Neural cell (in vitro differentiated cells): ENCODE results near the gene PTCD2. TPM values are rescaled to one million over a fixed set of nuclear protein-coding genes. Genes with fewer than 3 reads are reported as not detected.

Experiments
- H2AFZ ChIP-seq: fragments of 200-600, 300-800 bp; sonication (generic), shearing (Covaris generic); 2 replicates; pipeline ENCODE4 v1.6.0; 2014; ENCODE audit warnings: low read depth, mild to moderate bottlenecking, antibody characterized with exemption, low read length, moderate library complexity
- H3F3A ChIP-seq: fragments of 200-600 bp; shearing (Covaris generic); 2 replicates; pipeline ENCODE4 v1.6.1; 2016; ENCODE audit warnings: mild to moderate bottlenecking, moderate library complexity, mixed read lengths, antibody characterized with exemption, low read length; ENCODE audit not compliant: insufficient read depth, poor library complexity, severe bottlenecking
- H3K27ac ChIP-seq: fragments of 200-600, 300-800 bp; sonication (generic), shearing (Covaris generic); 2 replicates; pipeline ENCODE4 v1.5.1; 2014; ENCODE audit warnings: mild to moderate bottlenecking, low read length, moderate library complexity
- H3K27me3 ChIP-seq: fragments of 300-800, 200-600 bp; sonication (generic), shearing (Covaris generic); 2 replicates; pipeline ENCODE4 v1.6.0; 2014; ENCODE audit warnings: mild to moderate bottlenecking, low read depth, low read length, moderate library complexity; ENCODE audit not compliant: insufficient read depth
- H3K36me3 ChIP-seq: fragments of 300-800, 200-600 bp; sonication (generic), shearing (Covaris generic); 2 replicates; pipeline ENCODE4 v1.5.1; 2014; ENCODE audit warnings: mild to moderate bottlenecking, antibody characterized with exemption, low read length, moderate library complexity; ENCODE audit not compliant: insufficient read depth
- H3K4me2 ChIP-seq: fragments of 300-800, 200-600 bp; sonication (generic), shearing (Covaris generic); 2 replicates; pipeline ENCODE4 v1.6.0; 2014; ENCODE audit warnings: mild to moderate bottlenecking, low read length
- H3K4me3 ChIP-seq: fragments of 300-800, 200-600 bp; sonication (generic), shearing (Covaris generic); 2 replicates; pipeline ENCODE4 v1.5.1; 2014; ENCODE audit warnings: mild to moderate bottlenecking, low read length, moderate library complexity
- H3K79me2 ChIP-seq: fragments of 200-600 bp; shearing (Covaris generic); replicated peaks from 2 replicates; pipeline ENCODE4 v1.6.0; 2014; ENCODE audit warnings: mild to moderate bottlenecking, low read length, moderate library complexity; ENCODE audit not compliant: insufficient read depth
- H3K9ac ChIP-seq: fragments of 300-800, 200-600 bp; sonication (generic), shearing (Covaris generic); 2 replicates; pipeline ENCODE4 v1.6.1; 2016; ENCODE audit warnings: mild to moderate bottlenecking, low read length, mixed read lengths
- H3K9me2 ChIP-seq: fragments of 200-600 bp; shearing (Covaris generic); 2 replicates; pipeline ENCODE4 v1.6.1; 2016; ENCODE audit warnings: mild to moderate bottlenecking, low read length, mixed read lengths; ENCODE audit not compliant: insufficient read depth
- H3K9me3 ChIP-seq: fragments of 200-600, 300-800 bp; sonication (generic), shearing (Covaris generic); 2 replicates; pipeline ENCODE4 v1.6.1; 2016; ENCODE audit warnings: mild to moderate bottlenecking, mixed run types, low read length, moderate library complexity, mixed read lengths
- H4K20me1 ChIP-seq: fragments of 200-600 bp; shearing (Covaris generic); 2 replicates; pipeline ENCODE4 v1.6.1; 2016; ENCODE audit warnings: mild to moderate bottlenecking, mixed run types; ENCODE audit not compliant: insufficient read depth
- EP300 ChIP-seq: fragments of 450-650 bp; conservative IDR thresholded peaks from 2 replicates; pipeline ENCODE4 v1.6.1; 2014; ENCODE audit warnings: antibody characterized with exemption, mild to moderate bottlenecking, moderate library complexity; ENCODE audit not compliant: poor library complexity, severe bottlenecking
- EZH2 ChIP-seq: fragments of 200-600, 300-800 bp; shearing (Covaris generic), sonication (generic); IDR thresholded peaks from 2 replicates; pipeline ENCODE4 v1.6.1; 2014; ENCODE audit warnings: antibody characterized with exemption, low read length, borderline replicate concordance, mild to moderate bottlenecking; ENCODE audit not compliant: insufficient read depth, poor library complexity, severe bottlenecking
- MXI1 ChIP-seq: fragments of 450-650 bp; conservative IDR thresholded peaks from 2 replicates; pipeline ENCODE4 v1.6.1; 2014; ENCODE audit warnings: antibody characterized with exemption, mild to moderate bottlenecking; ENCODE audit not compliant: poor library complexity, severe bottlenecking
- POLR2AphosphoS5 ChIP-seq: IDR thresholded peaks from 2 replicates; pipeline ENCODE4 v1.6.1; 2012
- RAD21 ChIP-seq: fragments of 450-650 bp; conservative IDR thresholded peaks from 2 replicates; pipeline ENCODE4 v1.6.1; 2014; ENCODE audit warnings: antibody characterized with exemption, mild to moderate bottlenecking, moderate library complexity
- SMC3 ChIP-seq: fragments of 450-650 bp; conservative IDR thresholded peaks from 2 replicates; pipeline ENCODE4 v1.6.1; 2014; ENCODE audit warnings: antibody characterized with exemption, mild to moderate bottlenecking, moderate library complexity; ENCODE audit not compliant: poor library complexity
- TAF1 ChIP-seq: IDR thresholded peaks from 2 replicates; pipeline ENCODE4 v1.6.1; 2012; ENCODE audit warnings: low read depth
- polyA plus RNA-seq: library from polyadenylated mRNA; depleted of rRNA; stranded (reverse); fragments of >200 nt; gene quantifications from 2 replicates; pipeline ENCODE4 v1.2.3, GENCODE V29; 2014
- TF ChIP-seq, protein P1 (sequence below): fragments of 450-650 bp; IDR thresholded peaks from 2 replicates; pipeline ENCODE4 v1.5.1; 2014; ENCODE audit warnings: antibody characterized with exemption, mild to moderate bottlenecking, moderate library complexity; ENCODE audit not compliant: poor library complexity, severe bottlenecking
- TF ChIP-seq, protein P2 (sequence below): IDR thresholded peaks from 2 replicates; pipeline ENCODE4 v1.6.1; 2012; ENCODE audit warnings: borderline replicate concordance

PTCD2 gene
- polyA plus RNA-seq, 1 donor from 2014 or later = 4.4 TPM

DNA sequence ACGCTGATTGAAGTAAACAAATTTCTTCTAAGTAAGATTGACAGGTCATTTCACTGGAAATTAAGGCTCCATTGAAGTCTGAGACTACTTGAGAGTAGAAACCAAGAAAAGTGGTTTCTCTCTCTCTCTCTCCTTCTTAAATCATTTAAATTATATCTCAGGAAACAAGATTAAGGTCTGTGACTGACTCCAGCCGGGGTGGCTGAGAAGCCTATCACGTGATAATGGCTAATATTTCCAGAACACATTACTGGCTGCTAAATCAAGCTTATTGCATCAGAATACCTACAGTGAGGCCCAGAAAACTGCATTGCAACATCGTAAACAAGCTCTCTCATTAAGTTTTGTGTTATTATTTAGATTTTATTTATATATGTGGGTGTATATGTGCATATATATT, 88.4 kb downstream of the PTCD2 start:
- no peaks in the 10 kb centered on the region for H3K79me2 ChIP-seq
- no peak overlapping the region for H3K4me2 ChIP-seq
- H2AFZ ChIP-seq = no peak overlapping the region
- H3K9me3 ChIP-seq = no peaks in the 10 kb centered on the region
- no peaks in the 10 kb centered on the region for H4K20me1 ChIP-seq
- TF ChIP-seq RAD21 (no peak), EZH2 (no peak), SMC3 (no peak), TAF1 (no peak), MXI1 (no peak), POLR2AphosphoS5 (no peak), EP300 (no peak)
- TF ChIP-seq, protein P1, sequence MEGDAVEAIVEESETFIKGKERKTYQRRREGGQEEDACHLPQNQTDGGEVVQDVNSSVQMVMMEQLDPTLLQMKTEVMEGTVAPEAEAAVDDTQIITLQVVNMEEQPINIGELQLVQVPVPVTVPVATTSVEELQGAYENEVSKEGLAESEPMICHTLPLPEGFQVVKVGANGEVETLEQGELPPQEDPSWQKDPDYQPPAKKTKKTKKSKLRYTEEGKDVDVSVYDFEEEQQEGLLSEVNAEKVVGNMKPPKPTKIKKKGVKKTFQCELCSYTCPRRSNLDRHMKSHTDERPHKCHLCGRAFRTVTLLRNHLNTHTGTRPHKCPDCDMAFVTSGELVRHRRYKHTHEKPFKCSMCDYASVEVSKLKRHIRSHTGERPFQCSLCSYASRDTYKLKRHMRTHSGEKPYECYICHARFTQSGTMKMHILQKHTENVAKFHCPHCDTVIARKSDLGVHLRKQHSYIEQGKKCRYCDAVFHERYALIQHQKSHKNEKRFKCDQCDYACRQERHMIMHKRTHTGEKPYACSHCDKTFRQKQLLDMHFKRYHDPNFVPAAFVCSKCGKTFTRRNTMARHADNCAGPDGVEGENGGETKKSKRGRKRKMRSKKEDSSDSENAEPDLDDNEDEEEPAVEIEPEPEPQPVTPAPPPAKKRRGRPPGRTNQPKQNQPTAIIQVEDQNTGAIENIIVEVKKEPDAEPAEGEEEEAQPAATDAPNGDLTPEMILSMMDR = no peak
- TF ChIP-seq, protein P2, sequence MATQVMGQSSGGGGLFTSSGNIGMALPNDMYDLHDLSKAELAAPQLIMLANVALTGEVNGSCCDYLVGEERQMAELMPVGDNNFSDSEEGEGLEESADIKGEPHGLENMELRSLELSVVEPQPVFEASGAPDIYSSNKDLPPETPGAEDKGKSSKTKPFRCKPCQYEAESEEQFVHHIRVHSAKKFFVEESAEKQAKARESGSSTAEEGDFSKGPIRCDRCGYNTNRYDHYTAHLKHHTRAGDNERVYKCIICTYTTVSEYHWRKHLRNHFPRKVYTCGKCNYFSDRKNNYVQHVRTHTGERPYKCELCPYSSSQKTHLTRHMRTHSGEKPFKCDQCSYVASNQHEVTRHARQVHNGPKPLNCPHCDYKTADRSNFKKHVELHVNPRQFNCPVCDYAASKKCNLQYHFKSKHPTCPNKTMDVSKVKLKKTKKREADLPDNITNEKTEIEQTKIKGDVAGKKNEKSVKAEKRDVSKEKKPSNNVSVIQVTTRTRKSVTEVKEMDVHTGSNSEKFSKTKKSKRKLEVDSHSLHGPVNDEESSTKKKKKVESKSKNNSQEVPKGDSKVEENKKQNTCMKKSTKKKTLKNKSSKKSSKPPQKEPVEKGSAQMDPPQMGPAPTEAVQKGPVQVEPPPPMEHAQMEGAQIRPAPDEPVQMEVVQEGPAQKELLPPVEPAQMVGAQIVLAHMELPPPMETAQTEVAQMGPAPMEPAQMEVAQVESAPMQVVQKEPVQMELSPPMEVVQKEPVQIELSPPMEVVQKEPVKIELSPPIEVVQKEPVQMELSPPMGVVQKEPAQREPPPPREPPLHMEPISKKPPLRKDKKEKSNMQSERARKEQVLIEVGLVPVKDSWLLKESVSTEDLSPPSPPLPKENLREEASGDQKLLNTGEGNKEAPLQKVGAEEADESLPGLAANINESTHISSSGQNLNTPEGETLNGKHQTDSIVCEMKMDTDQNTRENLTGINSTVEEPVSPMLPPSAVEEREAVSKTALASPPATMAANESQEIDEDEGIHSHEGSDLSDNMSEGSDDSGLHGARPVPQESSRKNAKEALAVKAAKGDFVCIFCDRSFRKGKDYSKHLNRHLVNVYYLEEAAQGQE = no peak
- no peak overlapping the region for H3K9ac ChIP-seq
- no peaks in the 10 kb centered on the region for H3K9me2 ChIP-seq
- no peaks in the 10 kb centered on the region for H3F3A ChIP-seq
- no peak overlapping the region for H3K4me3 ChIP-seq
- no peak overlapping the region for H3K27ac ChIP-seq
- H3K27me3 ChIP-seq = no peaks in the 10 kb centered on the region
- no peaks in the 10 kb centered on the region for H3K36me3 ChIP-seq

DNA sequence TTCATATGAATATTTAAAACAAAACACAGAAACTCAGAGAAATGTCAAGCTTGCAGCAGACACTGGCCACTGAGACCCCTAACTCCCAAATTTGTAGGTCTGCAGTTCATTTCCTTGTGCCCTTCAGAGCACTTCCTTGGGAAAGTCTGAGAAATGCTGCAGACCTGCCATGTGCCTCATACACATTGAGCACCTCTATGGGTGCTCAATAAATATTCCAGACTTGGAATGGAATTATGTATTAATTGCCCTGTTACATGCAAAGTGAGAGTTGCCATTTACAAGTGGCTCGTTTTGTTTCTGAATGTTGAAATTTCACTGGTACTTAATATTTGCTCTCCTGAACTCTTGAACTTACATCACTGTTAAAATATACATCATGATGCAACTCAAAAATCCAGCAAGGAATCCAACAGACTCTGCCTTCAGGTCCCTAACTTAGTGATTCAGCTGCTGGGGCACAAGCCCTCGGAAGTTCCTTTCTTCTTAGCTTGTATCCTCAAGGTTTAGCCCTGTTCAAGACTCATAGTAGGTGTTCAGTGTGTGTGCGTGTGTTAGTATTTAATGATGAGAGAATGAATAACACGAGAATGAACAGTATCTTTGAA, 90.6 kb downstream of the PTCD2 start:
- Histone ChIP-seq H2AFZ (no peak overlapping the region), H3K79me2 (no peaks in the 10 kb centered on the region), H3K4me3 (no peak overlapping the region), H3K36me3 (no peaks in the 10 kb centered on the region), H3F3A (no peaks in the 10 kb centered on the region), H3K9ac (no peak overlapping the region), H3K9me2 (no peaks in the 10 kb centered on the region), H4K20me1 (no peaks in the 10 kb centered on the region), H3K27ac (no peak overlapping the region), H3K27me3 (no peaks in the 10 kb centered on the region), H3K4me2 (no peak overlapping the region), H3K9me3 (no peaks in the 10 kb centered on the region)
- no peak for TF ChIP-seq SMC3
- no peak for TF ChIP-seq MXI1
- TF ChIP-seq, protein P2 = no peak
- TF ChIP-seq POLR2AphosphoS5 = no peak
- no peak for TF ChIP-seq EP300
- TF ChIP-seq, protein P1 = no peak
- TF ChIP-seq EZH2 = no peak
- no peak for TF ChIP-seq RAD21
